H1 (cell line): ENCODE results near the gene EDDM3A. TPM values are rescaled to one million over a fixed set of nuclear protein-coding genes. Genes with fewer than 3 reads are reported as not detected.

ENCODE experiments used
- ATF2 ChIP-seq: IDR thresholded peaks from 2 replicates; pipeline ENCODE4 v1.6.1; 2012; ENCODE audit warnings: low read length, inconsistent platforms
- CHD7 ChIP-seq: fragments of 300-600 bp; sonication (generic); IDR thresholded peaks from 2 replicates; pipeline ENCODE4 v1.7.1; 2012; ENCODE audit warnings: low read length, moderate library complexity, mild to moderate bottlenecking, inconsistent platforms; ENCODE audit not compliant: insufficient replicate concordance
- KDM5A ChIP-seq: fragments of 200-600 bp; IDR thresholded peaks from 2 replicates; pipeline ENCODE4 v1.7.1; 2012; ENCODE audit warnings: mild to moderate bottlenecking, low read length, inconsistent platforms, mixed read lengths
- MAX ChIP-seq: IDR thresholded peaks from 2 replicates; pipeline ENCODE4 v1.6.1; 2012; ENCODE audit warnings: inconsistent platforms
- SUZ12 ChIP-seq: fragments of 200-600 bp; sonication (generic); IDR thresholded peaks from 2 replicates; pipeline ENCODE4 v1.6.1; 2012; ENCODE audit warnings: mild to moderate bottlenecking, inconsistent platforms, low read length, moderate library complexity, mixed read lengths
- polyA plus RNA-seq, 7 experiments: library from polyadenylated mRNA; depleted of rRNA in 3 of 7; stranded (reverse) in 5 of 7; unstranded in 2 of 7; fragments of >200 nt in 5 of 7; fragments of 200-250 nt in 2 of 7; gene quantifications; 1 replicate in 5 of 7; 2 replicates in 1 of 7; 4 replicates in 1 of 7; pipeline versions ENCODE4 v1.2.1 to v1.2.3, GENCODE V29; 2011 to 2013; ENCODE audit warnings: missing spikeins in 2 of 7, mixed read lengths in 2 of 7
- total RNA-seq: library from RNA; stranded (reverse); fragmentation: NEBNext Ultra II Directional; extraction: Animal tissue kit (Norgen Biotek cat#: 25700); gene quantifications from 2 replicates; pipeline ENCODE4 v1.2.1, GENCODE V29; 2021

The EDDM3A gene
- total and polyA plus RNA-seq, 2 of the 8 experiments (the other 6 are each of a cell fraction or from before 2014, with no cell fraction given): 0.09 TPM; not detected in 1

DNA sequence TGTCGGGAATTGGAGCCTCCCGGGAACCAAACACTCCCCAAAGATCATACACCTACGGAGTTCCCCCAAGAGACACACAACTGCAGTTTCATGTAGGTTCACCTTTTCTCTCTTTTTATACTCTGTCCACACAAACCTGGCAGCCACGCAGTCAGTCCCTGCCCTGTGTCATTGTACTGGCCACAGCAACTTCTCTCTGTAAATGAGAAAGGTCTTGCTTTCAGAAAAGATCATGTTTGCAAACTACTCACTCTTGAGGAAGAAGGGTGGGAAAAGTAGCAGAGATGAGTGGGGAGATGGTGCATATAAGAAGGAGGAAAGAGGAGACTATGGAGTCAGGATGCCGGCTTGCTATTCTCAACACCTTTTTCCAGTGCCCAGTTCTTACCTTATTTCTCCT is 46.8 kb upstream of the EDDM3A start (continued):
- TF ChIP-seq CHD7 (no peak), ATF2 (no peak), KDM5A (no peak), SUZ12 (no peak), MAX (no peak)
- TF ChIP-seq, all 59 proteins: peak for 0
